Endometrial microvascular endothelial cells (primary cell): ENCODE results near the gene D2HGDH. TPM values are rescaled to one million over a fixed set of nuclear protein-coding genes. Genes with fewer than 3 reads are reported as not detected.
"Not testable (repeated sequence)": the region's sequence is repeated elsewhere in the genome, so short reads cannot be mapped to it uniquely, and the experiment has no call there.

Experiments
- in situ Hi-C: cut with HindIII; loops from 2 replicates; pipeline ENCODE4 v1.10.0; 2017; ENCODE audit warnings: low sequenced_read_pairs, low pct_unique_long_range_greater_than_20kb; ENCODE audit errors: inconsistent ontology term
- total RNA-seq: library from RNA; depleted of rRNA; stranded (reverse); fragments of >200 nt; gene quantifications from one replicate; pipeline ENCODE4 v1.2.3, GENCODE V29; 2015; ENCODE audit errors: inconsistent ontology term

Gene D2HGDH
- total RNA-seq, 1 donor from 2014 or later, result 10.9 TPM

DNA sequence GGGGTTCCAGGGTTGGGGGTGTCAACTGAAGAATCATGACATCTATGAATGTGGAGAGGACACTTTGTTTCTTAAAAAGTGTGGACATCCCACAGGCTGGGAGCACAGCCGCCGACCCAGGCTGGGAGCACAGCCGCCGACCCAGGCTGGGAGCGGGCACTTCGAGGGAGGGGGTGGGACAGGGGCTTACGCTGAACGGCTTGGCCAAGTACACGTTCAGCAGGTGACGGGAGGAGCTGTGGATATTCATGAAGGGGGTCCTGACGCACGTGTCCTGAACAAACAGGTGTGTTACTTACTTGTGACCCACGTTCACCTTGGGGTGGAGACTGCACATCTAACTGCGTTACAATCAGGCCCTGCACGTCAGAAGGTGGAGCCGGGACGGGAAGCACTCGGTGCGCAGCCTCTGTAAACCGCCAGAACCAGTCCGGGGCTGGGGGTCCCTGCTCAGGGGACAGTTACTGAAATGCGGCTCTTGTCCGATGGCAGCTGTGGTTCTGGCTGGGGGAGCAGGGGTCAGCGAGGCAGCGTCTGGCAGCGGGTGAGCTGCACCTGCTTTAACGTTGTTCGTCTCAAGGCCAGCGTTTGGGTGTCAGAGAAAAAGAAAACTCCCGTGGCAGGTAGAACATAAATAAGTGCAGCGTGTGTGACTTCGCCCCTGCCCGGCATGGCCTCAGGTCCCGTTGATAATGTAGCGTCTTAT is 65.9 kb downstream of the D2HGDH start:
- in situ Hi-C loops, result not testable (repeated sequence)

DNA sequence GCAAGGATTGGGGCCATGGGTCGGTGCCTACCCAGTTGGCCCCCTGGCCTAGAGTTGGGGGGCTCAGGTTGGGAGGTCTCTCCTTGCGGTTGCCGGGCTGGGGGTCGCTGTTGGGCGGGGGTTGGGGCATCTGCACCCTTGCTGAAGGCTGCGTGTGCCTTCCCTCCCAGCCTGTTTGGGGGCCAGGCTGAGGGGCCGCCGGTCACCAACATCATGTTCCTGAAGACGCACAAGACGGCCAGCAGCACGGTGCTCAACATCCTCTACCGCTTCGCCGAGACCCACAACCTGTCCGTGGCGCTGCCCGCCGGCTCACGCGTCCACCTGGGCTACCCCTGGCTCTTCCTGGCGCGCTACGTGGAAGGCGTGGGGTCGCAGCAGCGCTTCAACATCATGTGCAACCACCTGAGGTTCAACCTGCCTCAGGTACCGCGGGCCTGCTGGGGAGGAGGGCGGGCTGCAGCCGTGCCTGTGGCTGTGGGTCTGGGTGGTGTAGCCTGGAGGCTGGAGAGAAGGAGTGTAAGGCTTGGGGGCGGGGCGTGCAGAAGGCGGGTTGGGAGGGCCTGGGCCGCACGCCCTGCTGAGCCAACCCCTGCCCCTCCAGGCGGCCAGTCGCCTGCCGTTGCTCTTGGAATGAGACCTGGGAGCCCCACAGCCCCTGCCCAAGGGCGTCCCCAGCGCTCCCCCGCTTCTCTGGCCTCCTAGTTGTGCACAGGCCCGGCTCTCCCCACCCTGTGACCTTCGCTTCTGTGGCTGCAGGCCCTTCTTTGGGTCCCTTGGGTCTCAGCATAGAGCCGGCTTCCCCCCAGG is 67.4 kb downstream of the D2HGDH start:
- in situ Hi-C loops, result no loop called here

- in situ Hi-C loops, result no loop called here
These were observed 68.2 kb downstream of the D2HGDH start for GRCh38 chr2:241802421-241803318.

GRCh38 chr2:241803387-241804325 is 69.2 kb downstream of the D2HGDH start:
- in situ Hi-C loops, result no loop called here

GRCh38 chr2:241804326-241805229 is 70.1 kb downstream of the D2HGDH start:
- in situ Hi-C loops, result no loop called here

DNA sequence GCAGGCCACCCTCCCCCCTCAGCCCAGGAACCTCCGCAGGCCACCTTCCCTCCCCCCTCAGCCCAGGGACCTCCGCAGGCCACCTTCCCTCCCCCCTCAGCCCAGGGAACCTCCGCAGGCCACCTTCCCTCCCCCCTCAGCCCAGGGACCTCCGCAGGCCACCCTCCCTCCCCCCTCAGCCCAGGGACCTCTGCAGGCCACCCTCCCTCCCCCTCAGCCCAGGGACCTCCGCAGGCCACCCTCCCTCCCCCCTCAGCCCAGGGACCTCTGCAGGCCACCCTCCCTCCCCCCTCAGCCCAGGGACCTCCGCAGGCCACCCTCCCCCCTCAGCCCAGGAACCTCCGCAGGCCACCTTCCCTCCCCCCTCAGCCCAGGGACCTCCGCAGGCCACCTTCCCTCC is 71.8 kb downstream of the D2HGDH start:
- in situ Hi-C loops, result not testable (repeated sequence)

DNA sequence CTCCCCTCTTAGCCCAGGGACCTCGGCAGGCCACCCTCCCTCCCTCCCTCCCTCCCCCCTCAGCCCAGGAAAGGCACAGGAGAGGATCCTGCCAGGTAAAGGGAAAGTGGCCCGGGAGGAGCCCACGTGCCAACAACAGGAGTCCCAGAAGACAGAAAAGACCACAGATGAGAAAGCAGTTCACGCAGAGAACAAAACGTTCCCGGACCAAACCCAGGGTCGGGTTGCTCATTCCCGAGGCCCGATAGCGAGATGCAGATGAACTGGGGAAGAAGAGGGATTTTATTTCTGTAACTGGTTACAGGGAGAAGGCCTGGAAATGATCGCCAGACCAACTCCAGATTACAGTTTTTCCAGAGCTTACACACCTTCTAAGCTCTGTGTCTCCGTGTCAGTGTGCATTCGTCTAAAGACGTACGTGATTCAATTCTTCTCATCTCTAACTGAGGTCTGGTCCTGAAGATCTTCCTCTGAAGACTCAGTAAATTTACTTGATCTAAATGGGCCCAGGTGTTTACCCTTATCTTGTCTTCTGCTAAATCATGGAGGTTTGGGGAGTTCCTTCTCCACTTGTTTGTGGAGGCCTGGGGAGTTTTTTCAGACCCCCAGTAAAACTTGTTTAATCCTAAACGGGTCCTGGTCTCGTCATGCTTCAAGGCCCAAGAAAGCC is 73.8 kb downstream of the D2HGDH start:
- in situ Hi-C loops, result no loop called here

GRCh38 chr2:241808721-241809382 is 74.4 kb downstream of the D2HGDH start, which contains the start of gene NEU4:
Gene NEU4 (plus strand): TSS chr2:241809193. CDS start chr2:241814485, 5,292 bp downstream.
- in situ Hi-C loops, result no loop called here

- in situ Hi-C loops, result no loop called here
These were observed 75.2 kb downstream of the D2HGDH start for GRCh38 chr2:241809383-241810306.

DNA sequence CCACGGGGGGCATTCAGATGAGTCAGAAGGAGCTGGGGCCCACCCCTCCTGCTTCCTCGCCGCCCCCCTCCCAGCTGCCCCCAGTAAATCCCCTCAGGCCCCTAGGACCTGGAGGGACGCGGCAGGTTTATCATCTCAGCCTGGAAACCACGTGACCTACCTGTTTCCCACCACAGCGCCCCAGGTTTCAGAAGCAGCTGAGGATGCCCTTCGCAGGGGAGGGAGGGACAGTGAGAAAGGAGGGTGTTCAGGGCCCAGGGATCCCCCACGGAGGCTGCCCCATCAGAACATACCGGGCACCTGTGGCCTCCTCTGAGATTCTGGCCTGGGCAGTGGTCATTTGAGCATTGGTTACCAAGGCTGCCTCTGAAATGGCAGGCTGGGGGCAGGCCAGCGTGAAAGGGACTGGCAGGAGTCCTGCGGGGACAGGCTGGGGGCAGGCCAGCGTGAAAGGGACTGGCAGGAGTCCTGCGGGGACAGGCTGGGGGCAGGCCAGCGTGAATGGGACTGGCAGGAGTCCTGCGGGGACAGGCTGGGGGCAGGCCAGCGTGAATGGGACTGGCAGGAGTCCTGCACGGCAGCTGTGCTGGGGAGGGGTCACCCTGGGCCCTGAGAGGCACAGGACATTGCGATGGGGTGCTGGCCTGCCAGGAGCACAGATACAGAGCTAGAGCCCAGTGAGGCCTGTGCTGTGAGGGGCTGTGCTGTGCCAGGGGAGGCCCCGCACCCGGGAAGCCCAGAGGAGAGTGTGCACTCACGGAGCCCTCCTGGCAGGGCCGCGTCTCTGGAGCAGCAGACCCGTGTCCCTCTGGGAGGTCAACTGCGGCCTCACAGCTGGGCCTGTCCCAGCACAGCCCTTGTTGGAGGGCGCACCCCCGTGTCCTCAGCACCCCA is 76.1 kb downstream of the D2HGDH start:
- in situ Hi-C loops, result no loop called here

DNA sequence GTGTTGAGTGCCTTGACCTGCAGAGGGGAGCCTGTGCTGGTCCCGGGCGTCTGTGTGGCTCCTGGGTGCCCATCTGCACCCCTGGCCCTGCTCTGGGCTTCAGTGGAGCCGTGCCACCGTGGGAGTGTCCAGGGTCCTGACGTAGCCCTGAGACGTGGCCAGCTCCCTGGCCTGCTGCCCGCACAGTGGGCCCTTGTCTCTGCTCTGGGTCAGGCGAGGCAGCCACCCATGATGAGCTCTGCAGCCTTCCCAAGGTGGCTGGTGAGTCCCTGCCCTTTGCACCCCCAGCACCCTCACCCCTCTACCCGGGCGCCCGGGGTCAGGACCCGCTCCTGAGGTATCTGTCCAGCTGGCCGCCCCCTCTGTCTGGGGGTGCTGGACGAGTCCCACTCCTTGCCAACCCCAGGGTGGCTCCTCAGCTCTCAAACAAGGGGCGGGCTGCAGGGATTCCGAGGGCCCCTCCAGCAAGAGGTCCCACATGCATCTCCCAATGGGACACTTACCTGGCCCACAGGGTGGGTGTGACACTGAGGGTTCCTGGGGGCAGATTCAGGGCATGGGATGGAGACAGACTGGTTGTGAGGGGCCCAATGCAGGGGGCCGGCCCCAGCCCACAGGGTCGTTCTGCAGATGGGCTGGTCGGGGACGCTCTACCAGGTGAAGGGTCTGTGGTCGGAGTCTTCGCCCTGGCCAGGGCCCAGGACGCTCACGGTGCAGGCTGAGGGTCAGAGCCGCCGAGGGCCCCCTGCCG is 76.9 kb downstream of the D2HGDH start:
- in situ Hi-C loops, result no loop called here

DNA sequence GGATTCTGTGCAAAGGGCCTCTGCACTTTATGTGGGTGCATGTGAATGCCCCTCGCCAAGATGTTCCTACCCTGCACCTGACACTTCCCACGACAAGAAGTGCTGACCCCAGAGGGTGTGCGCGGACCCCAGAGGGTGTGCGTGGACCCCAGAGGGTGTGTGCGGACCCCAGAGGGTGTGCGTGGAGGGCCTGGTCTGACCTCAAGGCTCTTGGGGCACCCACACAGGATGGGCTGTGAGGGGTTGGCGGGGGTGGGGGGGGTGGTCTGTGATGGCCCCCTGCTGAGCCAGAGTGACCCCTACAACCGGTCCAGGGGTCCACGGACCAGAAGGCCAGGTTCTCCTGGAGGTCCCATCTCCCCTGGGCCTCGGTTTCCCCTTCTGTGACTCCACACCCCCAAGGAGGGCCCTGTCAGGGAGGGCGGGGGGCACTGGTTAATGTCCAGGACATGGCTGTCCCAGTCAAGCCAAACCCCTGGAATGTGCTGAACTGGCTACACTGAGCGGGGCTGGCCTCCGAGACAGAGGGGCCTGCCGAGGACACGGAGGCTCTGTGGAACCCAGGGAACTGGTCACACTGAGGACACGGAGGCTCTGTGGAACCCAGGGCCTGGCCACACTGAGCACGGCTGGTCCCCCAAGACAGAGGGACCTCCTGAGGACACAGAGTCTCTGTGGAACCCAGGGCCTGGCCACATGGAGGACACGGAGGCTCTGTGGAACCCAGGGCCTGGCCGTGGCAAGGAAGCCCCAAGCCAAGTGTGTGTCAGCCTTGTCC is 77.7 kb downstream of the D2HGDH start:
- in situ Hi-C loops, result no loop called here
